RWPE1 (cell line): ENCODE data around the gene TEX38.

ENCODE experiments used
- CTCF ChIA-PET: fragments of 350-600 bp; sonication (Branson Sonifier 250); formaldehyde crosslinking; extraction: SDS; loops from one replicate; lab custom pipeline; 2021; lab: Yijun Ruan, JAX
- POLR2A ChIA-PET: fragments of 400-600 bp; formaldehyde crosslinking; extraction: SDS; loops from one replicate; lab custom pipeline; 2020; ENCODE audit warnings: antibody characterized with exemption; ENCODE audit not compliant: low non-redundant PET; lab: Yijun Ruan, JAX
- DNase-seq: peaks from one replicate; pipeline ENCODE4 v3.0.0; 2012; ENCODE audit warnings: low spot score
- H3K27ac ChIP-seq: fragments of 450-650 bp; 2 replicates; pipeline ENCODE4 v1.5.1; 2017
- TF ChIP-seq, protein P1 (sequence below): fragments of 450-650 bp; conservative IDR thresholded peaks from 2 replicates; pipeline ENCODE4 v1.5.1; 2017; ENCODE audit warnings: low read depth, mild to moderate bottlenecking

TEX38 gene

DNA sequence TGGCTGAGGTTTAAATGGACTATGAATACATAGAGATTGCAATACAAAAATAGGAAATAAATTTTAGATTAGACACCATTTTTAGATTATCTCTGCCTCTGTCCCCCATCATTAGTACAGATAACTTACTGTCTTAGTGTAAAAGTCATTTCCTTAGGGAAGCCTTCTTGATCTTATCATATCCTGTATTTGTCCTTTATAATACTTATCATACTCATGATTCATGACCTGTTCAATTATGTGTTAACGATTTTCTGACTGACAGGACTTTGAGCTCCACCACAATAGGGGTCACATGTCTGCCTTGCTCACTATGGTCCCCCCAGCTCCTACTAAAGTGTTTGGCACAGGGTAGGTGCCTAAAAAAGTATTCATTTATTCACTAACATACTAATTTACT is 14.6 kb downstream of the TEX38 start:
- no peak for DNase-seq
- TF ChIP-seq, protein P1, sequence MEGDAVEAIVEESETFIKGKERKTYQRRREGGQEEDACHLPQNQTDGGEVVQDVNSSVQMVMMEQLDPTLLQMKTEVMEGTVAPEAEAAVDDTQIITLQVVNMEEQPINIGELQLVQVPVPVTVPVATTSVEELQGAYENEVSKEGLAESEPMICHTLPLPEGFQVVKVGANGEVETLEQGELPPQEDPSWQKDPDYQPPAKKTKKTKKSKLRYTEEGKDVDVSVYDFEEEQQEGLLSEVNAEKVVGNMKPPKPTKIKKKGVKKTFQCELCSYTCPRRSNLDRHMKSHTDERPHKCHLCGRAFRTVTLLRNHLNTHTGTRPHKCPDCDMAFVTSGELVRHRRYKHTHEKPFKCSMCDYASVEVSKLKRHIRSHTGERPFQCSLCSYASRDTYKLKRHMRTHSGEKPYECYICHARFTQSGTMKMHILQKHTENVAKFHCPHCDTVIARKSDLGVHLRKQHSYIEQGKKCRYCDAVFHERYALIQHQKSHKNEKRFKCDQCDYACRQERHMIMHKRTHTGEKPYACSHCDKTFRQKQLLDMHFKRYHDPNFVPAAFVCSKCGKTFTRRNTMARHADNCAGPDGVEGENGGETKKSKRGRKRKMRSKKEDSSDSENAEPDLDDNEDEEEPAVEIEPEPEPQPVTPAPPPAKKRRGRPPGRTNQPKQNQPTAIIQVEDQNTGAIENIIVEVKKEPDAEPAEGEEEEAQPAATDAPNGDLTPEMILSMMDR = no peak
- CTCF ChIA-PET = no interaction called here
- POLR2A ChIA-PET = no interaction called here
- no peak overlapping the region for H3K27ac ChIP-seq

- no peak overlapping the region for H3K27ac ChIP-seq
- ChIA-PET POLR2A (no interaction called here), CTCF (interaction anchor here (0.6 kb wide), 1 partner anchor 11 kb away, joined by 3 read pairs; no protein-coding TSS in a partner anchor)
- TF ChIP-seq, protein P1 = no peak
- DNase-seq = no peak
Observed at GRCh38 chr1:46687093-46687659, 15.5 kb downstream of the TEX38 start.

- H3K27ac ChIP-seq = no peak overlapping the region
- TF ChIP-seq, protein P1 = no peak
- DNase-seq = no peak
- POLR2A ChIA-PET = no interaction called here
- CTCF ChIA-PET = interaction anchor here (0.6 kb wide), 1 partner anchor 12 kb away, joined by 3 read pairs; no protein-coding TSS in a partner anchor
Observed at GRCh38 chr1:46687921-46688509, 16.4 kb downstream of the TEX38 start.

GRCh38 chr1:46689356-46689755 is 17.7 kb downstream of the TEX38 start:
- CTCF ChIA-PET = interaction anchor here (0.7 kb wide), 1 partner anchor 35 kb away, joined by 3 read pairs; no protein-coding TSS in a partner anchor
- no peak overlapping the region for H3K27ac ChIP-seq
- TF ChIP-seq, protein P1 = no peak
- POLR2A ChIA-PET = no interaction called here
- no peak for DNase-seq

DNA sequence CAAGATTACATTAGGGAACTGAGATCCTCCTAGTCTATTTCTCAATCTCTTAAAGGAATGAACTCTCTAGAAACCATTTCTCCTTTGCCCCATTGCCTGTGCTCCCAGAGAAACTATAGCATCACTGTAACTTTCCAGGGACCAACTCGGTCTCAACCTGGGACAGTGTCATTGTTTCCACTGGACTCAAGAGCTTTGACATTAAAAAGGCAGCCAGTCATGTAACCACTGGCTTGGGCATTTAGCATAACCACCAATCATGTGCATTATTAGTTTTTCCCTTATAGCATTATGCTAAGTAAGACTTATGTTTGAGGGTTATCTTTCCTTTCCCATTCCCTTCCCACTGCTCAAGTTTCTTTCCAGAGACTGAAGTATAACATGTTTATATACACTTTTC is 18.2 kb downstream of the TEX38 start:
- no peak for DNase-seq
- no peak overlapping the region for H3K27ac ChIP-seq
- ChIA-PET CTCF (interaction anchor here (0.7 kb wide), 1 partner anchor 18 kb away, joined by 4 read pairs; no protein-coding TSS in a partner anchor), POLR2A (no interaction called here)
- TF ChIP-seq, protein P1 = no peak

- TF ChIP-seq, protein P1 = no peak
- ChIA-PET POLR2A (interaction anchor here (0.7 kb wide), 1 partner anchor 15 kb away, joined by 5 read pairs; no protein-coding TSS in a partner anchor), CTCF (no interaction called here)
- DNase-seq = no peak
- no peak overlapping the region for H3K27ac ChIP-seq
Observed at GRCh38 chr1:46690931-46691421, 19.3 kb downstream of the TEX38 start.
